HG03565 (cell line): Measurements from ENCODE around the gene SPNS2.
"Not testable (repeated sequence)": the region's sequence is repeated elsewhere in the genome, so short reads cannot be mapped to it uniquely, and the experiment has no call there.

ENCODE experiments used
- ATAC-seq: cut with Tn5 transposase; IDR thresholded peaks from one replicate; pipeline ENCODE4 v1.9.1; 2021; ENCODE audit warnings: mild to moderate bottlenecking, moderate library complexity; ENCODE audit not compliant: unreplicated experiment

The SPNS2 gene

GRCh38 chr17:4562015-4562969 is 63.6 kb downstream of the SPNS2 start:
- ATAC-seq, result no peak

- no peak for ATAC-seq
These were observed 66.8 kb downstream of the SPNS2 start for GRCh38 chr17:4565209-4566141.

GRCh38 chr17:4566785-4567184 is 68.1 kb downstream of the SPNS2 start:
- ATAC-seq, result no peak

GRCh38 chr17:4569591-4569990 is 70.9 kb downstream of the SPNS2 start:
- ATAC-seq, result no peak

- ATAC-seq, result no peak
These were observed 73.5 kb downstream of the SPNS2 start for GRCh38 chr17:4572131-4572530.

GRCh38 chr17:4573115-4573514 is 74.4 kb downstream of the SPNS2 start:
- ATAC-seq, result no peak

GRCh38 chr17:4573669-4574068 is 75.0 kb downstream of the SPNS2 start:
- peak; percentile 41 for ATAC-seq

GRCh38 chr17:4574448-4575045 is 75.9 kb downstream of the SPNS2 start:
- ATAC-seq, result no peak

- ATAC-seq, result no peak
These were observed 77.5 kb downstream of the SPNS2 start for GRCh38 chr17:4576161-4576558.

GRCh38 chr17:4576729-4577322 is 78.1 kb downstream of the SPNS2 start:
- no peak for ATAC-seq

GRCh38 chr17:4577386-4577993 is 78.8 kb downstream of the SPNS2 start:
- ATAC-seq, result no peak

GRCh38 chr17:4578349-4578748 is 79.7 kb downstream of the SPNS2 start:
- ATAC-seq, result not testable (repeated sequence)

- ATAC-seq, result no peak
These were observed 81.0 kb downstream of the SPNS2 start for GRCh38 chr17:4579678-4580077.

- ATAC-seq, result no peak
These were observed 81.6 kb downstream of the SPNS2 start for GRCh38 chr17:4580291-4580690.

GRCh38 chr17:4582101-4582501 is 83.4 kb downstream of the SPNS2 start:
- no peak for ATAC-seq

GRCh38 chr17:4582691-4583090 is 84.0 kb downstream of the SPNS2 start:
- no peak for ATAC-seq

GRCh38 chr17:4583206-4583605 is 84.5 kb downstream of the SPNS2 start:
- ATAC-seq, result no peak

- ATAC-seq, result no peak
These were observed 85.1 kb downstream of the SPNS2 start for GRCh38 chr17:4583782-4584100.

- ATAC-seq, result no peak
These were observed 85.6 kb downstream of the SPNS2 start, which contains the start of gene SMTNL2 for GRCh38 chr17:4584101-4584916. Gene SMTNL2, plus strand, starts transcription at chr17:4584529. Its CDS starts 77 bp downstream, at chr17:4584606.
